HepG2 (cell line): ENCODE data around the gene HACD1. TPM values are rescaled to one million over a fixed set of nuclear protein-coding genes. Genes with fewer than 3 reads are reported as not detected.

ENCODE experiments used
- ASH2L ChIP-seq: fragments of 300-600, 200-600 bp; sonication (generic); IDR thresholded peaks from 2 replicates; pipeline ENCODE4 v1.7.0; 2017; ENCODE audit warnings: low read depth, mild to moderate bottlenecking, moderate library complexity, mixed read lengths, low read length; ENCODE audit not compliant: insufficient read length
- CBX2 ChIP-seq, 2 experiments: fragments of 200-600 bp in 1 of 2; sonication (generic); formaldehyde crosslinking in 1 of 2; IDR thresholded peaks; 2 replicates each; pipeline versions ENCODE4 v1.7.0 to v1.8.1; 2018 to 2022; ENCODE audit warnings: low read depth in 2 of 2, low read length in 1 of 2, mild to moderate bottlenecking in 1 of 2, missing genetic modification reagents in 1 of 2
- HMGA1 ChIP-seq: sonication (generic); formaldehyde crosslinking; conservative IDR thresholded peaks from 2 replicates; pipeline ENCODE4 v1.4.0; 2020; ENCODE audit warnings: missing genetic modification reagents
- KMT2B ChIP-seq: IDR thresholded peaks from 2 replicates; pipeline ENCODE4 v1.6.1; 2016; ENCODE audit warnings: missing genetic modification reagents, missing compliant biosample characterization
- MAFG ChIP-seq: sonication (generic); formaldehyde crosslinking; IDR thresholded peaks from 2 replicates; pipeline ENCODE4 v1.5.1; 2020; ENCODE audit warnings: mild to moderate bottlenecking, missing genetic modification reagents
- MTA3 ChIP-seq: sonication (generic); formaldehyde crosslinking; IDR thresholded peaks from 2 replicates; pipeline ENCODE4 v1.4.0; 2020; ENCODE audit warnings: missing genetic modification reagents
- ONECUT2 ChIP-seq: sonication (generic); formaldehyde crosslinking; IDR thresholded peaks from 2 replicates; pipeline ENCODE4 v1.4.0; 2020; ENCODE audit warnings: missing genetic modification reagents
- POLR2A ChIP-seq, 2 experiments: IDR thresholded peaks; 2 replicates each; pipeline ENCODE4 v1.6.1; 2011; ENCODE audit warnings: low read depth in 2 of 2, low read length in 2 of 2, mild to moderate bottlenecking in 1 of 2, moderate library complexity in 1 of 2; ENCODE audit not compliant: insufficient read depth in 1 of 2
- SALL2 ChIP-seq: sonication (generic); formaldehyde crosslinking; IDR thresholded peaks from 2 replicates; pipeline ENCODE4 v1.8.1; 2023; ENCODE audit warnings: mild to moderate bottlenecking, missing genetic modification reagents, inconsistent platforms
- SMARCC2 ChIP-seq: fragments of 450-650 bp; IDR thresholded peaks from 2 replicates; pipeline ENCODE4 v1.6.1; 2017; ENCODE audit warnings: antibody characterized with exemption, mild to moderate bottlenecking
- SNAPC5 ChIP-seq: sonication (generic); formaldehyde crosslinking; IDR thresholded peaks from 2 replicates; pipeline ENCODE4 v1.8.1; 2023; ENCODE audit warnings: mild to moderate bottlenecking, missing genetic modification reagents, borderline replicate concordance
- TBX2 ChIP-seq: sonication (generic); formaldehyde crosslinking; IDR thresholded peaks from 2 replicates; pipeline ENCODE4 v1.5.0; 2020; ENCODE audit warnings: missing genetic modification reagents, mild to moderate bottlenecking, borderline replicate concordance
- XBP1 ChIP-seq: sonication (generic); formaldehyde crosslinking; IDR thresholded peaks from 2 replicates; pipeline ENCODE4 v1.5.0; 2020; ENCODE audit warnings: missing genetic modification reagents
- XRCC5 ChIP-seq: fragments of 200-400 bp; formaldehyde crosslinking; optimal IDR thresholded peaks from 2 replicates; pipeline ENCODE3; 2017; ENCODE audit warnings: mild to moderate bottlenecking, low read length
- ZNF12 ChIP-seq: sonication (generic); formaldehyde crosslinking; IDR thresholded peaks from 2 replicates; pipeline ENCODE4 v1.5.0; 2020; ENCODE audit warnings: missing genetic modification reagents
- ZNF20 ChIP-seq: sonication (generic); formaldehyde crosslinking; IDR thresholded peaks from 2 replicates; pipeline ENCODE4 v1.4.0; 2020; ENCODE audit warnings: mild to moderate bottlenecking, moderate library complexity, missing genetic modification reagents
- ZNF33B ChIP-seq: sonication (generic); formaldehyde crosslinking; IDR thresholded peaks from 2 replicates; pipeline ENCODE4 v1.5.1; 2020; ENCODE audit warnings: mild to moderate bottlenecking, missing genetic modification reagents
- ZNF354B ChIP-seq: sonication (generic); formaldehyde crosslinking; IDR thresholded peaks from 2 replicates; pipeline ENCODE4 v1.8.0; 2022; ENCODE audit warnings: mild to moderate bottlenecking, missing genetic modification reagents
- ZNF552 ChIP-seq: sonication (generic); formaldehyde crosslinking; IDR thresholded peaks from 2 replicates; pipeline ENCODE4 v1.9.0; 2022; ENCODE audit warnings: missing genetic modification reagents, mild to moderate bottlenecking, borderline replicate concordance
- ZNF615 ChIP-seq: sonication (generic); formaldehyde crosslinking; IDR thresholded peaks from 2 replicates; pipeline ENCODE4 v1.5.0; 2020; ENCODE audit warnings: mild to moderate bottlenecking, missing genetic modification reagents, borderline replicate concordance
- ZNF761 ChIP-seq: sonication (generic); formaldehyde crosslinking; conservative IDR thresholded peaks from 2 replicates; pipeline ENCODE4 v1.4.0; 2020; ENCODE audit warnings: mild to moderate bottlenecking, missing genetic modification reagents
- ZNF773 ChIP-seq: sonication (generic); formaldehyde crosslinking; IDR thresholded peaks from 2 replicates; pipeline ENCODE4 v1.4.0; 2020; ENCODE audit warnings: missing genetic modification reagents, borderline replicate concordance
- polyA plus RNA-seq, 8 experiments: library from polyadenylated mRNA; depleted of rRNA in 3 of 8; stranded (reverse) in 7 of 8; unstranded in 1 of 8; fragments of >200 nt; fragmentation: Illumina TruSeq in 4 of 8; extraction: Trizol in 4 of 8; gene quantifications; 2 replicates each; pipeline versions ENCODE4 v1.2.1 to v1.2.3, GENCODE V29; 2011 to 2016; ENCODE audit warnings: low read depth in 4 of 8, missing spikeins in 1 of 8, mixed read lengths in 1 of 8; ENCODE audit not compliant: insufficient read depth in 1 of 8
- total RNA-seq, 5 experiments: library from RNA; depleted of rRNA; stranded (reverse); fragments of >200 nt; fragmentation: Illumina TruSeq; extraction: Trizol; gene quantifications; 2 replicates each; pipeline ENCODE4 v1.2.3, GENCODE V29; 2016; ENCODE audit warnings: low read depth in 1 of 5
- TF ChIP-seq, protein P1 (sequence below): sonication (generic); formaldehyde crosslinking; IDR thresholded peaks from 2 replicates; pipeline ENCODE4 v1.5.0; 2020; ENCODE audit warnings: mild to moderate bottlenecking, missing genetic modification reagents
- TF ChIP-seq, protein P2 (sequence below): conservative IDR thresholded peaks from 2 replicates; pipeline ENCODE4 v1.6.1; 2018; ENCODE audit warnings: missing genetic modification reagents
- TF ChIP-seq, protein P3 (sequence below): sonication (generic); formaldehyde crosslinking; IDR thresholded peaks from 2 replicates; pipeline ENCODE4 v1.4.0; 2020; ENCODE audit warnings: missing genetic modification reagents, borderline replicate concordance

HACD1 gene
- total and polyA plus RNA-seq, 2 of the 13 experiments (the other 11 are each of a cell fraction or from before 2014, with no cell fraction given) = 43.4 to 47.6 TPM

GRCh38 chr10:17616403-17617030, 657 bp downstream of the HACD1 start (continued):
- TF ChIP-seq CBX2 (IDR thresholded peaks at IDR 0.05; ENCODE audit: low read depth, low read length) = no peak
- TF ChIP-seq CBX2 (CRISPR knock-in tag; IDR thresholded peaks at IDR 0.05; ENCODE audit: low read depth) = no peak
- no peak for TF ChIP-seq ZNF773 (CRISPR knock-in tag)
- TF ChIP-seq, protein P1, sequence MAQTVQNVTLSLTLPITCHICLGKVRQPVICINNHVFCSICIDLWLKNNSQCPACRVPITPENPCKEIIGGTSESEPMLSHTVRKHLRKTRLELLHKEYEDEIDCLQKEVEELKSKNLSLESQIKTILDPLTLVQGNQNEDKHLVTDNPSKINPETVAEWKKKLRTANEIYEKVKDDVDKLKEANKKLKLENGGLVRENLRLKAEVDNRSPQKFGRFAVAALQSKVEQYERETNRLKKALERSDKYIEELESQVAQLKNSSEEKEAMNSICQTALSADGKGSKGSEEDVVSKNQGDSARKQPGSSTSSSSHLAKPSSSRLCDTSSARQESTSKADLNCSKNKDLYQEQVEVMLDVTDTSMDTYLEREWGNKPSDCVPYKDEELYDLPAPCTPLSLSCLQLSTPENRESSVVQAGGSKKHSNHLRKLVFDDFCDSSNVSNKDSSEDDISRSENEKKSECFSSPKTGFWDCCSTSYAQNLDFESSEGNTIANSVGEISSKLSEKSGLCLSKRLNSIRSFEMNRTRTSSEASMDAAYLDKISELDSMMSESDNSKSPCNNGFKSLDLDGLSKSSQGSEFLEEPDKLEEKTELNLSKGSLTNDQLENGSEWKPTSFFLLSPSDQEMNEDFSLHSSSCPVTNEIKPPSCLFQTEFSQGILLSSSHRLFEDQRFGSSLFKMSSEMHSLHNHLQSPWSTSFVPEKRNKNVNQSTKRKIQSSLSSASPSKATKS = no peak
- TF ChIP-seq MTA3 = no peak
- TF ChIP-seq ZNF552 (CRISPR knock-in tag) = no peak
- TF ChIP-seq KMT2B (CRISPR knock-in tag) = no peak
- TF ChIP-seq ZNF354B (CRISPR knock-in tag) = no peak
- peak; percentile 72 for TF ChIP-seq XRCC5
- TF ChIP-seq HMGA1 (CRISPR knock-in tag) = no peak
- TF ChIP-seq XBP1 = no peak
- TF ChIP-seq ZNF12 = 0 out of 2 replicates have a peak, but pooled peaks have one; percentile 20
- no peak for TF ChIP-seq SALL2 (CRISPR knock-in tag)
- no peak for TF ChIP-seq SNAPC5 (CRISPR knock-in tag)
- TF ChIP-seq ZNF20 (CRISPR knock-in tag) = no peak
- no peak for TF ChIP-seq TBX2 (CRISPR knock-in tag)
- TF ChIP-seq MAFG (CRISPR knock-in tag) = no peak
- TF ChIP-seq ZNF615 (CRISPR knock-in tag) = no peak
- TF ChIP-seq SMARCC2 = no peak
- TF ChIP-seq, protein P2, sequence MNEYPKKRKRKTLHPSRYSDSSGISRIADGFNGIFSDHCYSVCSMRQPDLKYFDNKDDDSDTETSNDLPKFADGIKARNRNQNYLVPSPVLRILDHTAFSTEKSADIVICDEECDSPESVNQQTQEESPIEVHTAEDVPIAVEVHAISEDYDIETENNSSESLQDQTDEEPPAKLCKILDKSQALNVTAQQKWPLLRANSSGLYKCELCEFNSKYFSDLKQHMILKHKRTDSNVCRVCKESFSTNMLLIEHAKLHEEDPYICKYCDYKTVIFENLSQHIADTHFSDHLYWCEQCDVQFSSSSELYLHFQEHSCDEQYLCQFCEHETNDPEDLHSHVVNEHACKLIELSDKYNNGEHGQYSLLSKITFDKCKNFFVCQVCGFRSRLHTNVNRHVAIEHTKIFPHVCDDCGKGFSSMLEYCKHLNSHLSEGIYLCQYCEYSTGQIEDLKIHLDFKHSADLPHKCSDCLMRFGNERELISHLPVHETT (CRISPR knock-in tag) = peak; percentile 72; the same call in 1 of the 2 replicates
- TF ChIP-seq, protein P3, sequence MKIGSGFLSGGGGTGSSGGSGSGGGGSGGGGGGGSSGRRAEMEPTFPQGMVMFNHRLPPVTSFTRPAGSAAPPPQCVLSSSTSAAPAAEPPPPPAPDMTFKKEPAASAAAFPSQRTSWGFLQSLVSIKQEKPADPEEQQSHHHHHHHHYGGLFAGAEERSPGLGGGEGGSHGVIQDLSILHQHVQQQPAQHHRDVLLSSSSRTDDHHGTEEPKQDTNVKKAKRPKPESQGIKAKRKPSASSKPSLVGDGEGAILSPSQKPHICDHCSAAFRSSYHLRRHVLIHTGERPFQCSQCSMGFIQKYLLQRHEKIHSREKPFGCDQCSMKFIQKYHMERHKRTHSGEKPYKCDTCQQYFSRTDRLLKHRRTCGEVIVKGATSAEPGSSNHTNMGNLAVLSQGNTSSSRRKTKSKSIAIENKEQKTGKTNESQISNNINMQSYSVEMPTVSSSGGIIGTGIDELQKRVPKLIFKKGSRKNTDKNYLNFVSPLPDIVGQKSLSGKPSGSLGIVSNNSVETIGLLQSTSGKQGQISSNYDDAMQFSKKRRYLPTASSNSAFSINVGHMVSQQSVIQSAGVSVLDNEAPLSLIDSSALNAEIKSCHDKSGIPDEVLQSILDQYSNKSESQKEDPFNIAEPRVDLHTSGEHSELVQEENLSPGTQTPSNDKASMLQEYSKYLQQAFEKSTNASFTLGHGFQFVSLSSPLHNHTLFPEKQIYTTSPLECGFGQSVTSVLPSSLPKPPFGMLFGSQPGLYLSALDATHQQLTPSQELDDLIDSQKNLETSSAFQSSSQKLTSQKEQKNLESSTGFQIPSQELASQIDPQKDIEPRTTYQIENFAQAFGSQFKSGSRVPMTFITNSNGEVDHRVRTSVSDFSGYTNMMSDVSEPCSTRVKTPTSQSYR (CRISPR knock-in tag) = 0 out of 2 replicates have a peak, but pooled peaks have one; percentile 23
- TF ChIP-seq ZNF761 (CRISPR knock-in tag) = no peak
- no peak for TF ChIP-seq ONECUT2 (CRISPR knock-in tag)
- peak in 1 of 2 experiments; percentile 67; a peak in 1 of 4 replicates for TF ChIP-seq POLR2A (IDR thresholded peaks at IDR 0.05; ENCODE audit: insufficient read depth in 1 of 2, low read depth in 2 of 2, low read length in 2 of 2)
- TF ChIP-seq ZNF33B (CRISPR knock-in tag) = no peak
- peak; percentile 54 for TF ChIP-seq ASH2L
